UCSD-AML1 (cell line): ENCODE data around the gene NT5C3A.
"Not testable (repeated sequence)": the region's sequence is repeated elsewhere in the genome, so short reads cannot be mapped to it uniquely, and the experiment has no call there.

ENCODE experiments used
- DNase-seq: peaks from one replicate; lab custom pipeline; 2025; ENCODE audit not compliant: unreplicated experiment; lab: John Stamatoyannopoulos, UW

NT5C3A gene

GRCh38 chr7:32979902-32980301 lies 82.7 kb downstream of the NT5C3A start:
- not testable (repeated sequence) for DNase-seq

- DNase-seq: not testable (repeated sequence)
These were observed 83.3 kb downstream of the NT5C3A start for GRCh38 chr7:32979246-32979645.

GRCh38 chr7:32977159-32977558 lies 85.4 kb downstream of the NT5C3A start:
- not testable (repeated sequence) for DNase-seq

GRCh38 chr7:32971967-32972366 lies 90.6 kb downstream of the NT5C3A start:
- DNase-seq: not testable (repeated sequence)

GRCh38 chr7:32967268-32967582 lies 95.4 kb downstream of the NT5C3A start:
- not testable (repeated sequence) for DNase-seq

- DNase-seq: not testable (repeated sequence)
These were observed 95.9 kb downstream of the NT5C3A start for GRCh38 chr7:32966489-32967267.

GRCh38 chr7:32964461-32965159 lies 98.0 kb downstream of the NT5C3A start:
- peak; percentile 13 for DNase-seq
